ENCODE results near the gene LRRC8A.
"Not testable (repeated sequence)": the region's sequence is repeated elsewhere in the genome, so short reads cannot be mapped to it uniquely, and the experiment has no call there.

The LRRC8A gene

DNA sequence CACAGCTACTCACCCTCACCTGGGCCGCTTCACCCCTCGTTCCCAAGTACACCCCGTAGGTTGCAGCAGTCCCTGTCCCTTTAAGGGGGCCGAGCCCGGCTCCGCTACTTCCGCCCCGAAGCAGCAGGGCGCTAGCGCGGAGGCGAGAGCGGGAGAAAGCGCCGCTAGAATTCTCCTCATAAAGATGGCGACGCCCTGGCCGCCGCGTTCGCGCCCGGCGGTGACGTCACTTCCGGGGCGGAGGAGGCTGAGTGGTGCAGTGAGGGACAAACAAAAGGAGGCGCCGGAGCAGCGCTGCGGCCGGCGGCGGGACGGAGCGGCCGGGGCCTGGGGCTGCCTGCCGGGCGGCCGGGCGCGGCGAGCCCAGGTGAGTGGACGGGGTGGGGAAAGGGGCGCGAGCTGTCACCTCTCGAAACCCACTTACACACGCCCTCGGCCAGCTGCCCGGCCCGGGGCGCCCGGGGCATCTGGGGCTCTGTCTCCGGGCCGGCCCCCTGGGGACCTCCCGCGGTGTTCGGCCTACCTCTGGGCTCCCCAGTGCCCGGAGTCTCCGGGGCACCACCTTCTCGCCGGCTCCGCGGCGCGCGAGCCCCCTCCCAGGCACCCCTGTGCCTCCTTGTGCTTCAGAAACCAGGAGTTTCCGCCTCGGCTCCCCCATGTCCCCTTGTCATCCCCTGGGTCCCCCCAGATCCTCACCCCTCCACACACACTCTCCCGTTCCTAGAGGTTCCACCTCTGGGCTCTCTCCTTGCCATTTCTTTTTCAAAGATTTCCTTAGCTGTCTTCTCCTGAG is at the start of gene LRRC8A, which contains the start of gene KYAT1:
LRRC8A (plus strand) TSS at position 250 of the 793 bp plus-strand sequence. CDS start 25,032 bp downstream, outside the sequence.
KYAT1 (minus strand) TSS at position 67 of the 793 bp plus-strand sequence. CDS start 36,545 bp downstream, outside the sequence.
- DNase-seq: peak; percentile 99

DNA sequence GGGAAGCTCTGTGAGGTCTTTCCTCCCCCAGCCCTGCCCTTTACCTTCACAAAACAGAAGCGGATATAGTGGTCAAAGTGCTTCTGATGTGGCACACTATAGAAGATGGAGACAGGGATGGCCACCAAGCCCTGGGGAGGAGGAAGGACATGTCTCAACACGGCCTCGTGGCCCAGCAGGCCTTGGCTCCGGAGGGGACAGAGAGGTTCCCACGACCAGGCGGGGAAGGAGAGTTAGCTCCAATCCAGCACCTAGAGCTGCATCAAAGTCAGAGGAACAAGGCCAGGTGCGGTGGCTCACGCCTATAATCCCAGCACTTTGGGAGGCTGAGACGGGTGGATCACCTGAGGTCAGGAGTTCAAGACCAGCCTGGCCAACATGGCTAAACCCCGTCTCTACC is 48.2 kb upstream of the LRRC8A start:
- DNase-seq: no peak

DNA sequence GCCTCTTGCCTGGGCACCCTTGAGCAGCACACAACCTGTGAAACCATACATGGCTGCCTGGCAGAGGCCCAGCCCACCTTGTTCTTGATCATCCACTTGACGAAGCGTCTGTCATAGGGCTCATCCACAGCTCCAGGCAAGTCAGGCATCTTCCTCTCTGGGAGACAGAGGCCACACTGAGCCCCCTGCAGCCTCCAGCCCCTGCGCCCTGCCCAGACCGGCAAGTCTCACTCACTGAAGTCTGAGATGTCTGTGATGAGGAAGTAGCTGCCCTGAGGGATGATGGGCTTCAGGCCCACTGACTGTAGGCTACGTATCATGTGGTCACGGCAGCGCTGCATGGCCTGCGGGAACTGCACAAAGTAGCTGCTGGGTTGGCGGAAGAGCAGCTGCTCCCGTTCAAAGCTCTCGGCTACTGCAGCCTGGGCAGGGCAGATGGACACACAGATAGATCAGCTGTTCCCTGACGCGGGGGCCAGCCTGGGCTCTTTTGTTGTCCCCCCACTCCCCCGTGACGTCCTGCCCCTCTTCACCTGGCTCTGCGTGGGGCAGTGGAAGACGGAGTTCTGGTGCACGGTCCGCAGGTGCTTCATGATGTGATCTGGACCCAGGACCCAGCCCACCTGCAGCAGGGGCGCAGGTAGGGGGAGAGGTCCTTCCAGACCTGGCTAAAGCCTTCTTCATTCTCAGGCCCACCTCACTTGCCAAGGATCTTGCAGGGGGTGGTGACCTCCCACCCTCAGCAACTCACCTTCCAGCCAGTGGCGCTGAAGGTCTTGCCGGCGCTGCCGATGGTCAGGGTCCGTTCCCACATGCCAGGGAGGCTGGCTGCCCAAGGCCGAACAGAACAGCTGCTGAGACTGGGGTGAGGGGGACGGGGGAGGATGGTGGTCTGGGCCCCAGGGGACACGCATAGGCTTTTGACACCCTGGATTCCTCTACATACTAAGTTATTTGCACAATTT is 46.4 kb upstream of the LRRC8A start:
- no peak for DNase-seq

DNA sequence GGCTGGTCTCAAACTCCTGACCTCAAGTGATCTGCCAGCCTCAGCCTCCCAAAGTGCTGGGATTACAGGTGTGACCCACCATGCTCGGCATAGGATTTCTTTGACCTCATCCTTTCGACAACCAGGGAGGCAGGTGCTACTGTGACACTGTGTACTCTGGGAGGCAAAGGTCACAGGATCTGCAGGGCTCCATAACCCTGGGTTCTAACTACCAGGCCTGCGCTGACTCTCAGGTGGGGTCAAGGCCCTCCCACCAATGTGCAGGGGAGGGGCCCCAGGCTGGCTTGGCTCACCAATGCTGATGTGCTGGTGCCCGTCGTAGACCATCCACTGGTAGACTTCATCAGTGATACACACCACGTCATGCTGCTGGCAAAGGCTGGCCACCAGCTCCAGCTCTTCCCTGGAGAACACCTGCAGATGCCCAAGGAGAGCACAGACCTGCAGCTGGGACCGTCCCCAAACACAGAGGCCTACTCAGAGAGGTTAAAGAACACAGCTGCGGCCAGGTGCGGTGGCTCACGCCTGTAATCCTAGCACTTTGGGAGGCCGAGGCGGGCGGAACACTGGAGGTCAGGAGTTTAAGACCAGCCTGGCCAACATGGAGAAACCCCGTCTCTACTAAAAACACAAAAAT is 45.3 kb upstream of the LRRC8A start:
- no peak for DNase-seq

DNA sequence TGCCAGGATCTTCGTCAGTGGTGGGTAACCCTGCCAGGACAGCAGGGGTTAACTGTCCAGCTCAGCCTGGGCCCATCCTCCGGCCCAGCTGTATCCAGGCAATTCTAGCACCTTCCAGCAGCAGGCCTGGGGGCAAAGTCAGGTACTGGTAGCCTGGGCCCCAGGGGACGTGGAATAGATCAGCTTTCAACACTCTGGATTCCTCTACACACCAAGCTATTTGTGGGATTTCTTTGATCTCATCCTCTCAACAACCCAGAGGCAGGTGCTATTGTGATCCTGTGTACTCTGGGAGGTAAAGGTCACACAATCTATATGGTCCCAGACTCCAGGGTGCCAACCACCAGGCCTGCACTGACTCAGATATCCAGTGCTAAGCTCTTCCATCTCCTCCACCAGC is 43.6 kb upstream of the LRRC8A start:
- DNase-seq: no peak

DNA sequence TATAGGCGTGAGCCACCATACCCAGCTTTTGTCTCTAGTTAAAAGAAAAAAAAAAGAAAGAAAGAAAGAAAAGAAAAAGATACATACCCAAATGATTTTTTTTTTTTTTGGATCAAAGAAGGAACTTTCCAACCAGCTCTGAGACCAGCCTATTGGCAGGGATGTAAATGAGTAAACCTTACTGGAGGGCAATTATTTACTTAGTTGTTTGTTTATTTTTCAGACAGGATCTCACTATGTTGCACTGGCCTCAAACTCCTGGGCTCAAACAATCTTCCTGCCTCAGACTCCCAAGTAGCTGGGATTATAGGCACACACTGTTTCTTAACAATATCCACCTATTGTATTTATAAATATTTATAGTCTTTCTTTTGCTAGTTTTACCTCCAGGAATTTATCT is 41.4 kb upstream of the LRRC8A start:
- no peak for DNase-seq

DNA sequence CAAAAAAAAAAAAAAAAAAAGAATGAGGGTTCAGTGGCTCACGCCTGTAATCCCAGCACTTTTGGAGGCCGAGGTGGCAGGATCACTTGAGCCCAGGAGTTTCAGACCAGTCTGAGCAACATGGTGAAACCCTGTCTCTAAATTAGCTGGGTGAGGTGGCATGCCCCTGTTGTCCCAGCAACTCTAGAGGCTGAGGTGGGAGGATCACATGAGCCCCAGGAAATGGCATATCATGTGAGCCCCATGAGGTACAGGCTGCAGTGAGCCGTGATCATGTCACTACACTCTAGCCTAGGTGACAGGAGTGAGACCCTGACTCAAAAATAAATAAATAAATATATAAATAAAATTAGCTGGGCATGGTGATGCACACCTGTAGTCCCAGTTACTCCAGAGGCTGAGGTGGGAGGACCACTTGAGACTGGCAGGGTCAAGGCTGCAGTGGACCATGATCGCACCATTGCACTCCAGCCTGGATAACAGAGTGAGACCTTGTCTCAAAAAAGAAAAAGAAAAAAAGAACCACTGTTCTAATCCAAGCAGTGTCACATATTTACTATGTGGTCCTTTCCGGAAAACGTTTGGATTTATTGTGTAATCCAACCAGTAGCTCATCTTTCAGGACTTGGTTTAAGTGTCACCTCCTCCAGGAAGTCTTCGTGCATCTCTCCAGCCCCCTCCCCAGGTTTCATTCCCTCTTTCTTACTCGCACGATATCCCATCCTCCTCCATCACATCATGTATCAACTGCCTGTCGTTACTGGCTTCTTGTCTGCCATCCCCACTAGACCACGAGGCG is 40.0 kb upstream of the LRRC8A start:
- DNase-seq: no peak

DNA sequence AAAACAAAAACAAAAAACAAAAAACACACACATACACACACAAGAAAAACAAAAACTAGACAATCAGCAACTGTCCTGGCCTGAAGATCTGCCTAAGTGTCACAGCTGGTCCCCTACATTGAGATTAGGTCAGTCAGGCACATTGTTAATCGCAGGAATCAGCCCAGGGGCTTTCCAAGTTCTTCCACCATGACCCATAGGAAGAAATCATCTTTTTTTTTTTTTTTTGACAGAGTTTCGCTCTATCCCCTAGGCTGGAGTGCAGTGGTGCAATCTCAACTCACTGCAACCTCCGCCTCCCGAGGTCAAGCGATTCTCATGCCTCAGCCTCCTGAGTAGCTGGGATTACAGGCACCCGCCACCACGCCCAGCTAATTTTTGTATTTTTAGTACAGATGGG is 38.8 kb upstream of the LRRC8A start:
- not testable (repeated sequence) for DNase-seq

DNA sequence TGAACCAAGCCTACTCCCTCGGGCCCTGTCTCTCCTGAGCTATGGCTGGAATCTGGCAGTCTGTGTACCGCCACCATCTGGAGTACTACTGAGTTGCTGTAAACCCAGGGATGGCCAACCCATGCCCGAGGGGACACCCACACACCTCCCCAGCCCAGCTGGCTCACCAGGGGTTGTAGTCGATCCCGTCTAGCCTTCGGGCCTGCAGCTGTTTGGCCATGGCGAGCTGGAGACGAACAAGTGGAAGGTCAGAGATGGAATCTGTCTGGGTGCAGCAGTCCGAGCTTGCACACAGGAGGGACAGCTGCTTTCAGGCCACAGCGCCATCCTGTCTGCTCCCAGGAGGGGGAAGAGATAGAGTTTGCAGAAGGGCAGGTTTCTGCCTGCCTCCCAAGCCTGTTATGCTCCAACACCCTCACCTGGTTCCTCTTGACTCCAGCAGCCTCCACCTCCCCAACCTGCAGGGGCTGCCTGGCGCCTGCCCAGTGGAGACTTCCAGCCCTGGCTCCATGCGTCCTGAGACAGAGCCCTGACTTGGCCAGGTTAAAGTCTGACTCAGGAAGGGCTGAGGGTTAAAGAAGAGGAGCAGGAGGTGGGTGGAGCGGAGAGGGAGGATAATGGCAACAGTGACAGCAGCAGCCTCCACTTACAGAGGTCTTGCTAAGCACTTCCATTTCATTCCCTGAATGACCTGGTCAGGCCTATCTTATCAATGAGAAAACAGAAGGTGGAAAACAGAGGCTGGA is 36.6 kb upstream of the LRRC8A start:
- DNase-seq: no peak

DNA sequence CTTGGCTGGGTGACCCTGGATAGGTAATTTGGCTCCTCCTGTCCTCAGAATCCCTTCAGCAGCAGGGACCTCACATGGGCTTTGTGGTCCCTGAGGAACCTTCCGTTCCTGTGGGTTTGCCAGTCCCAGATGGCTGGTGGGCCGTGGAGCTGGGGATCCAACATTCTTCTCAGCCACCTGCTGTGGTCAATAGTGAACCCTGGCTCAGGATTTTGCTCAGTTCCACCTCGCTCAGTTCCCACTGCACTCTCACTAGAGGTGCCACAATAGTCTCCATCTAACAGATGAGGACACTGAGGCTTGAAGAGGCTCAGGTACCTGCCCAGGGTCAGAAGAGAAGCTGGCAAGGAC is 35.3 kb upstream of the LRRC8A start:
- DNase-seq: no peak

DNA sequence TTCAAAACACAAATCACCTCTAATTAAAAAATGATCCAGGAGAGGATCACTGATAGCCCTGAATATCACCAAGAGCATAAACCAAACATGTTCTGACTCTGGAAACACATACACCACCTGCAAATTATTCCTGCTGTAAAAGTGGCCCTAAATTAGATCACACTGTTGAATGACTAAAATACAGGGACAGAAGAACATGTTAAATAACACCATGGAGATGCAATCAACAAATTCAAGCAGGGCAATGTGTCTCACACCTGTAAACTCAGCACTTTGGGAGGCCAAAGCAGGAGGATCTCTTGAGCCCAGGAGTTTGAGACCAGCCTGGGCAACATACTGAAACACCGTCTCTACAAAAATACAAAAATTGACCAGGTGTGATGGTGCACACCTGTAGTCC is 34.1 kb upstream of the LRRC8A start:
- no peak for DNase-seq

DNA sequence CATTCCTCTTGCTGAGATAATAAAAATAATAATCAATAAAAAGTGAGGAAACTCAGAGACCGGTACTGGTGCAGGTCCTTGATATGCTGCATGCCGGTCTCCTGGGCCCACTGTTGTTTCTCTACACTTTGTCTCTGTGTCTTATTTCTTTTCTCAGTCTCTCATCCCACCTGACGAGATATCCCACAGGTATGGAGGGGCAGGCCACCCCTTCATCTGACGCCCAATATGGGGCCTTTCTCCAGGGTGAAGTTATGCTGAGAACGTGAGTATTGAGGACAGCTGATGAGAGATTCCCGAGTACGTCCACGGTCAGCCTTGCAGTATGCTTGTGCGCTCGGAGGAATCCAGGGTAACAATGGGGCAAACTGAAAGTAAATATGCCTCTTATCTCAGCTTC is 30.9 kb upstream of the LRRC8A start:
- DNase-seq: not testable (repeated sequence)

DNA sequence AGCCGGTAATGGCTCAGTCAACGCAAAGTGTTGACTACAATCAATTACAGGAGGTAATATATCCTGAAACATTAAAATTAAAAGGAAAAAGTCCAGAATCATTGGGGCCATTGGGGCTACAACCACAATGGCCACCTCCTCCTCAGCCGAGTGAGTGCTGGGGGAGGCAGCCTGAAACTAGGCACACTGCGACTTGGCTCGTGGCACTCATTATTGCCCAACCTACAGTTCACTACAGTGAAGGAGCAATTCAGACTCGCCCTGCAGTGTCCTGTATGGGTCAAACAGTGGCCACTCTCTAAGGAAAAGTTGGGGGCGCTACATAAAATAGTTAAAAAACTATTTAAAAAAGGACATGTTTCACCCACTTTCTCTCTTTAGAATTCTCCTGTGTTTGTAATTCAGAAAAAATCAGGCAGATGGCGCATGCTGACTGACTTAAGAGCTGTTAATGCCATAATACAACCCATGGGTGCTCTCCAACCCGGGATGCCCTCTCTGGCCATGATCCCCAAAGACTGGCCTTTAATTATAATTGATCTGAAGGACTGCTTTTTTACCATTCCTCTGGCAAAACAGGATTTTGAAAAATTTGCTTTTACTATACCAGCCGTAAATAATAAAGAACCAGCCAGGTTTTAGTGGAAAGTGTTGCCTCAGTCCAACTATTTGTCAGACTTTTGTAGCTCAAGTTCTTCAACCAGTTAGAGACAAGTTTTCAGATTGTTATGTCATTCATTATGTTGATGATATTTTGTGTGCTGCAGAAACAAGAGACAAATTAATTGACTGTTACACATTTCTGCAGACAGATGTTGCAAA is 29.9 kb upstream of the LRRC8A start:
- not testable (repeated sequence) for DNase-seq

DNA sequence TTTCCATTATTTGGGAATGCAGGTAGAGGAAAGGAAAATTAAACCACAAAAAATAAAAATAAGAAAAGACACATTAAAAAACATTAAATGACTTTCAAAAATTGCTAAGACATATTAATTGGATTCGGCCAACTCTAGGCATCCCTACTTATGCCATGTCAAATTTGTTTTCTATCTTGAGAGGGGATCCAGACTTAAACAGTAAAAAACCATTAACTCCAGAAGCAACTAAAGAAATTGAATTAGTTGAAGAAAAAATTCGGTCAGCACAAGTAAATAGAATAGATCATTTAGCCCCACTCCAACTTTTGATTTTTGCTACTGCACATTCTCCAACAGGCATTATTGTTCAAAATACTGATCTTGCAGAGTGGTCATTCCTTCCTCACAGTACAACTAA is 29.3 kb upstream of the LRRC8A start:
- not testable (repeated sequence) for DNase-seq

DNA sequence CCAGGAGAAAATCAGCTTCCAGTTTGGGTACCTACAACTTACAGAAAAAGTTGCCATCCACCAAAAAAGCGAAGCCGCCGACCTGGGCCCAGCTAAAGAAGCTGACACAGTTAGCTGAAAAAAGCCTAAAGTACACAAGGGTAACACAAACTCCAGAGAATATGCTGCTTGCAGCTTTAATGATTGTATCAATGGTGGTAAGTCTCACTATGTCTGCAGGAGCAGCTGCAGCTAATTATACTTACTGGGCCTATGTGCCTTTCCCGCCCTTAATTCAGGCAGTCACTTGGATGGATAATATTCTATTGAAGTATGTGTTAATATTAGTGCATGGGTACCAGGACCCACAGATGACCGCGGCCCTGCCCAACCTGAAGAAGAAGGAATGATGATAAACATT is 27.5 kb upstream of the LRRC8A start:
- DNase-seq: not testable (repeated sequence)

DNA sequence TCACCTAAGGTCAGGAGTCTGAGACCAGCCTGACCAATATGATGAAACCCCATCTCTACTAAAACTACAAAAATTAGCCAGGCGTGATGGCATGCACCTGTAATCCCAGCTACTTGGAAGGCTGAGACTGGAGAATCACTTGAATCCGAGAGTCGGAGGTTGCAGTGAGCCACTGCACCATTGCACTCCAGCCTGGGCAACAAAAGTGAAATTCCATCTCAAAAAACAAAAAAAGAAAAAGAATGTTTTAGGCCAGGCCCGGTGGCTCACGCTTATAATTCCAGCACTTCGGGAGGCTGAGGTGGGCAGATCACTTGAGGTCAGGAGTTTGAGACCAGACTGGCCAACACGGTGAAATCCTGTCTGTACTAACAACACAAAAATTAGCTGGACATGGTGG is 23.5 kb upstream of the LRRC8A start:
- not testable (repeated sequence) for DNase-seq

DNA sequence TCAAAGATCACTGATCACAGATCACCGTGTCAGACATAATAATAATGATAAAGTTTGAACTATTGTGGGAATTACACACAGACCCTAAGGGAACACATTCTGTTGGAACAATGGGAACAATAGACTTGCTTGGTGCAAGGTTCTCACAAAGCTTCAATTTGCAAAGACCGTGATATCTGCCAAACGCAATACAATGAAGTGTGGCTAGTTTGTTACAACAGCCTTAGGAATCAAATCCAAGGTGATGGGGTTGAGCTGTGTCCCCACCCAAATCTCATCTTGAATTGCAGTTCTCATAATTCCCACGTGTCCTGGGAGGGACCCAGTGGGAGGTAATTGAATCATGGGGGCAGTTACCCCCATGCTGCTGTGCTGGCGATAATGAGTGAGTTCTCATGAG is 21.0 kb upstream of the LRRC8A start:
- no peak for DNase-seq

DNA sequence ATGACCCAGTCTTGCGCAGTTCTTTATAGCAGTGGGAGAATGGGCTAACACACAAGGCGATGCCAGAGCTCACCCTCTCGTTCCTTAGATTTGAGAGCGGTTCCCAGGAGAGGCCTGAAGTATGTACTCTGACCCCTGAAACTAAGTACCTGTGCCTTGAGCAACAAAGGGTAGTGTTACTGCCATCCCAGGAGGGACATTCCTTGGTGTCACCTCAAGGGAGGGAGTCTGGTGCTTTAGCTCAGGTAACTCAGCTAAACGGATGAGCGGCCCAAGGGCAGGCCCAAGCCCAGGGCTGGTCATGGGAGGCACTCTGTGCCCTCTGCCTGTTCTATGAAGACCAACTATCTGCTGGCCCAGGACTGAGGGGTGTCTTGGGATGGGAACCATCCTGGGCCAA is 20.4 kb upstream of the LRRC8A start:
- DNase-seq: no peak

DNA sequence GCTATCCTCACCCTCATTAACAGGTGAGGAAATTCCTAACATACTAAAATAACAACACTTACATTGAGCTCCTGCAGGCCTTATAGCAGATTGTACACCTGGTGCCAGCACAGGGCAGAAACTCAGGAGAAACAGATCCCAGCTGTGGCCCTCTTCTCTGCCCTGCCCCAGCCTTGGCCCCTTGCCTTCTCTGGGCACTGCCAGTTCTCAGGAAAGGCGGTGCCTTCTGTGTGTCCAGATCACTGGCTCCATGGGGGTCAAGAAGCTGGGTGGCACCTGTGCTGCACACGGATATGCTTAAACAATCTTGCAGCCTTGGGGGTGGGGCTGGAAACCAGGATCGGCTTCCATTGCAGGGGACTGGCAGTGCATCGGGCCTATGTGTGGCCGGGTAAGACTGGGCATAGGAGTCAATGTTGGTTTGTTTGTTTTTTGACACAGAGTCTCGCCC is 19.5 kb upstream of the LRRC8A start:
- no peak for DNase-seq

DNA sequence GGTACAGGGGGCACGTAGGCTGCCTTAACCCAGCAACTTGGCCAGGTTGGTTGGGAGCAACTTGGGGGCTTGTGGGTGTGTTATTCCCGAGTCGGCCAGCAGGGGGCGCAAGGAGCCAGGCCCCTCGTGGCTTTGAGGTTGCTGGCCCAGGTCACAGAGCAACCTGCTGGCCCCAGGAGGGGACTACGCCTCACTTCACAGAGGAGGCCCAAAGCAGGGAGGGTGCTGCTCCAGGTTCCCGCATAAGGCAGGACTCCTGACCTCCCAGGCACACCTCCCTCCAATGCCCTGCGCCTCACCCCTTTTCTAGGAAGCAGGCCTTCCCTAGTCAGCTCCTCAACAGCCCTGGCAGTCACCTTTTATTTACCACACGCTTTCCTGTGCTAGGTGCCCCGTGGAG is 18.3 kb upstream of the LRRC8A start:
- DNase-seq: peak; percentile 53
